ENCODE results near the gene SLC12A7.

The SLC12A7 gene

DNA sequence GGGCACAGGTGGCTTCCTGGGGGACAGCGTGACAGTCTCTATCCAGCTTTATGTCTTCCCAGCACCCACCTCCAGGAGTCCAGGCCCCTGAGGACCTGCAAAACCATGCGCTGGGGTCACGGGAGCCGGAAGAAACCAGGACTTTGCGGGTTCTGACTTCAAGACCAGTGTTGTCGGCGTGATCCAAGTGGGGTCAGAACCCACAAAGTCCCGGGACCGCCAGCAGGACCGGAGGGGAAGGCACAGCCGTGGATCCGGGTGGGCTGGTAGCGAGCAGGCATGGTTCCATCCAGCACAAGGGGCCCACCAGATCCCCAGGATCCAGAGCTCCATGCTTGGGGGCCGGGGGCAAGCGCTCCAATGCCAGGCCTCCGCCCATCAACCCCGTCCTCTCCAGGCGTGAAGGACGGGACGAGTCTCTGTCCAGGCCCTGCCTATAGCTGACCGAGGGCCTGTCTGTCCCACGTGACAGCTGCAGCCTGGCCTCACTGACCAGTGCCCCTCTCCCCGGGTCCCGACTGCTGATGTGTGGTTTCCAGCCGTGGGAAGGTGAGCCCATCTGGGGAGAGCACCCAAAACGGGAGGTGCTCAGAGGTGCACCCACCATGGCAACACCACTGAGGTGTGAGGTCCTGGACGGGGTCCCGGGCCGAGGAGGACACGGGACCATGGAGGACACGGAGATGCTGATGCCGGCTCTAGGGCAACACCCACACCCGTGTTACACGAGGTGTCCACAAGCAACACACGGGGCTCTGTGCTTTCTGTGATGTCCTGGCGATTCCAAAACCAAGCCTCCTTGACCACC is 48.9 kb downstream of the SLC12A7 start:
- TF ChIP-seq, protein P1, sequence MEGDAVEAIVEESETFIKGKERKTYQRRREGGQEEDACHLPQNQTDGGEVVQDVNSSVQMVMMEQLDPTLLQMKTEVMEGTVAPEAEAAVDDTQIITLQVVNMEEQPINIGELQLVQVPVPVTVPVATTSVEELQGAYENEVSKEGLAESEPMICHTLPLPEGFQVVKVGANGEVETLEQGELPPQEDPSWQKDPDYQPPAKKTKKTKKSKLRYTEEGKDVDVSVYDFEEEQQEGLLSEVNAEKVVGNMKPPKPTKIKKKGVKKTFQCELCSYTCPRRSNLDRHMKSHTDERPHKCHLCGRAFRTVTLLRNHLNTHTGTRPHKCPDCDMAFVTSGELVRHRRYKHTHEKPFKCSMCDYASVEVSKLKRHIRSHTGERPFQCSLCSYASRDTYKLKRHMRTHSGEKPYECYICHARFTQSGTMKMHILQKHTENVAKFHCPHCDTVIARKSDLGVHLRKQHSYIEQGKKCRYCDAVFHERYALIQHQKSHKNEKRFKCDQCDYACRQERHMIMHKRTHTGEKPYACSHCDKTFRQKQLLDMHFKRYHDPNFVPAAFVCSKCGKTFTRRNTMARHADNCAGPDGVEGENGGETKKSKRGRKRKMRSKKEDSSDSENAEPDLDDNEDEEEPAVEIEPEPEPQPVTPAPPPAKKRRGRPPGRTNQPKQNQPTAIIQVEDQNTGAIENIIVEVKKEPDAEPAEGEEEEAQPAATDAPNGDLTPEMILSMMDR (IDR thresholded peaks at IDR 0.05), result no peak

DNA sequence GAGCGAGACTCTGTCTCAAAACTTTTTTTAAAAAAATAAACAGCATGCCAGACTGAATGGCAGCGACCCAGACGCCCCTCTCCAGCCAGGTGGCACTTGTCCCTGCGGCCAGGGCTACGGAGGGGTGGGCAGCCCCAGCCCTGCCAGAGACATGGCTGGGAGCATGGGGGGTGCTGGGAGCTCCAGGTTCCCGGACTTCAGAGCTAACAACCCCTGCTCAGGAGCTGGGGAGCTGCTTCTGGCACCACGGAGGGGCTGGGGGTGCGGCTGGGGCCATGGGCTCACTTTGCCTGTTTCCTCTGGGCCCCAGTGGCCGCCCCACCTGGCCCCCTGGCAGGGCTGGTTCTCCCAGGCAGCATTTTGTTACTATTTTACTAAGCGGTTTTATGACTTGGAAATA is 49.9 kb downstream of the SLC12A7 start:
- TF ChIP-seq, protein P1 (IDR thresholded peaks at IDR 0.05), result no peak

DNA sequence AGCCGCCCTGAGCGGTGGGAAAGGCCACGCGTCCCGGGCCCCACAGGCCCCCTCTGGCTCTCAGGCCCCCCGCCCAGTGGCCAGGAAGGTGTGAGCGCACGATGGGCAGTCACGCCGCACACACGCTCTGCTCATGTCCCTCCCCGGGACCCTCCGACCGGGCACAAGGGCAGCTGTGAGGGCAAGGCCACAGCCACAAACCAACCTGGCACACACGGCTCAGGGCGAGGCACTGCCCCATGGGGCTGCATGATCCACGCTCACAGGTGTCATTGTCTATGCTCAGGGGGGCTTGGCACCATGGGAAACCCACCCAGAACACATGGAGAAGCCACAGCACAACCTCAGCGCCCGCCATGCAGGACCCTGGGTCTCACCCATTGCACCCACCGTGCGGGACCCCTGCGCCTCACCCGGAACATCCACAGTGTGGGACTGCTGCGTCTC is 51.3 kb downstream of the SLC12A7 start:
- TF ChIP-seq, protein P1 (IDR thresholded peaks at IDR 0.05), result no peak

DNA sequence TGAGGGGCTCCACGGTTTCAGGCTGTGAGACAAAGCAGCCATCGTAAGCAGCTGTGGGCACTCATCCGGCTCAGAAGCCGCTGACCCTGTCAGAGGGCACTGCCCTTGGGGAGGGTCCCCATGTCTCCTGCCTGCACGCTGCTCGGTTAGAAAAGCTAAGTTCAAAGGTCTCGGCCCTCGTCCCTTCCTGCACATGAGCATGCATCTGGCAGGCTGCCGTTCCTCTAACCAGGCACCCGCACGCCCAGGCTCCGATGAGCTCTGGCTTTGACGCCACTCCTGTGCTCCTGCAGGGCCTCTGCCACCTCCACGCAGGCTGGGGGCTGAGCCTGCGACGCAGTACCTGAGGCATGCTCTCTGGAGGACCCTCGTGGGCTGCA is 52.0 kb downstream of the SLC12A7 start:
- TF ChIP-seq, protein P1 (IDR thresholded peaks at IDR 0.05), result no peak

DNA sequence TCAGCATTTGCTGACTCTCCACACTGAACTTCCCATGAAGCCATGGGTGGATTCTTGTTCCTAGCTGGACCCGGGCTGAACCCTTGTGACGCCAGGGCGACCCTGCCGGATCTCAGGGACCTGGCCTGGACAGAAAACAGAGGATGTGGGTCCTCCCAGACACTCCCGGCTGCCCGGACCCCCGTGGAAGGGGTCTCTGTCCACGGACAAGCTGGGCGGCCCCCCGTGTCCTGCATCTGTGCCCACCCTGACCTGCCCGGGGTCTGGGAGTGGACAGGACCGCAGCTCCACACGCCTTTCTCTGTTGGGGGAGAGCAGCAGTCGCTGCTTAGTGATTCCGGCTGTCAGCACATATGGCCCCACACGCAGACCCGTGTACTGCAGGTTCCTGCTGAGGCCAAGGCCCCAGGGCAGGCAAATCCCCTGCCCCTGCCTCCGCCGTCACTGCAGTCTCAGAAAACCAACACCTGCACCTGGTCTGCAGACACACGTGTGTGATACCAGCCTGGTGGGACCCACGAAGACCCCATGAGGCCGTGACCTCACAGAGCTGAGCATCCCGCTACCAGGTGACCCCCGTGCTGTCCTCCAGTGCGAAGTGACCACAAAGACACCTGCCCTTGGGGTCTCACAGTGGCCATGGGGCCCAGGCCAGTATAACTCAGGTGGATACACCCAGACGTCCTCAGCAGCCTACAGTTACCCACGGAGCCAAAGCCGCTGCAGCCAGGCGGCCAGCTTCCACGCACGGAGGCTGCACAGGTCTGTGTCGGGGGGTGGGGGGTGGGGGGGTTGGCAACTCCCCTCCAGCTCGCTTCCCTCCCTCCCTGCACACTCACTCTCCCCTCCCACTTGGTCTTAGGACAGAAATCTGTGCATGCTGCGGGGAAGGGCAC is 52.6 kb downstream of the SLC12A7 start:
- TF ChIP-seq, protein P1 (IDR thresholded peaks at IDR 0.05), result no peak

DNA sequence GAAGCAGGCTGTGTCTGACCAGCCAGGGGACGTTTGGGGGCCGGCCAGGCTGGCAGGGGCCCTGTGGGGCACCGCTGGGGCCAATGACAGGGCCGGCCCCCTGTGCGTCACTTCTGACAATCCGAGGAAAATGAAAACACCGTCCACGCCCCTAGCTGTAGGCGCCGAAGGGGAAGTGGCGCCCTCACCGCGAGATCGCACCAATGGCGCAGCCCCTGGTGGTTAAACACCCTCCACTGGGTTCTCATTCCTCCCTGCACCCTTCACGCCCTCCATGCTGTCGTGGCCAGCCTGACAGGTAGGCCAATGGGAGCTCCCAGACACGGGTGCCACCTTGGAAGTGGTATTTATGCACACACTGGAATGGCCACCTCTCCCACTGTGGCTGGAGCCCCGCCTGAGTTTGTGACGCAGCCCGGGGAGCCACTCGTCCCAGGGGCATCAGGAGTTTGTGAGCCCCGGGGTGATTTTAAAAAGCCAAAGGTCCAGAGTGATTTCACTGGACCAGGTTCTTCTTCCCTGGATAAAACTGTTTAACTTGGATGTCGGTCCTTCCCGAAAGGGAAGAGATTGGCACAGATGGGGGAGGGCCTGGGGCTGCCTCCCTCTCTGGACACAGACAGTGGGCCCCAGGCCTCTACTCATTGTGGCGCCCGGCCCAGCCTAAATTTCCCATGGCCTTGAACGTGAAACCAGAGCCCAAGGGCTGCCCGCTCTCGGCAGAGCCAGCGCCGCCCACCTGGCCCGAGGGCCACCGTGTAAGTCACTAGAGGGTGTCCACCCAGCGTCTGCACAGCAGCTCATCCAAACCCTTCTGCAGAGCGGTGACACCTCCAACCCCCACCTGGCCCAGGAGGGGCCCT is 53.5 kb downstream of the SLC12A7 start:
- TF ChIP-seq, protein P1 (IDR thresholded peaks at IDR 0.05), result no peak

DNA sequence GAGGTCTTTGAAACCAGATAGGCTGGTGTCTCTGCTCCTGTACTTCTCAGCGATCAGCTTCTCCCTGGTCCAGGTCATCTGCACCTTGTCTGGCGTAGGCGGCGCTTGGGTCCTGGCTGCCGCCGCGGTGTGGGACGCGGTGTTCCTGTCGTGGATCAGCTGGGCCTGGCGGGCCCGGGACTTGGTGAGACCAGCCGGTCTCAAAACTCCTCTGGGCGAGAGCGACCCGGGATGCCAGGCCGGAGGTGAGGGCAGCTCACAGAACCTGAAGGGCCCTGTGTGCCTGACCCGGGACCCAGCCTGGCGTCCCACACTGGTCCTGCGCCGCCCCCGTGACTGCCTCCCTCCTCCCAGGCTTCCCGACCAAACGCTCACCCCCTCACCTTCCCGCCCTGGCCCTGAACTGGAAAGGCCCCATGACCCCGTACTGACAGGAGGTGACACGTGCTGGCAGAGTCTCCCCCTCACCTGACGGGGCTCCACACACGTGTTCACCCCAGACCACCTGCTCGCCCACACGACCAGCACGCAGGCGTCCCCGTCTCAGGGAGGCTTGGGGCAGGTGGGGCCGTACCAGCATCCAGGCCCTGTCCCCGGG is 54.3 kb downstream of the SLC12A7 start:
- TF ChIP-seq, protein P1 (IDR thresholded peaks at IDR 0.05), result no peak
